Activated T-helper 1 cell treated with anti-CD3 and anti-CD28 coated beads, Interleukin-12 subunit alpha, Interleukin-12 subunit beta, Interleukin-2, Interleukin-4 antibody, amounts not matched to agents 30 ng/mL and 10 ng/mL and 1 ng/mL, durations not matched to agents 14 hours and 24 hours and 36 hours (primary cell): ENCODE results near the gene TBKBP1. TPM values are rescaled to one million over a fixed set of nuclear protein-coding genes. Genes with fewer than 3 reads are reported as not detected.

Source experiments
- DNase-seq: peaks from one replicate; pipeline ENCODE4 v3.0.0; 2021; ENCODE audit warnings: low spot score
- H3K27ac Mint-ChIP-seq: one replicate; pipeline ENCODE4 v1.8.0; 2021; ENCODE audit warnings: mild to moderate bottlenecking, mixed read lengths
- H3K27me3 Mint-ChIP-seq: one replicate; pipeline ENCODE4 v1.8.0; 2022; ENCODE audit warnings: mild to moderate bottlenecking, moderate library complexity, mixed read lengths; ENCODE audit not compliant: insufficient read depth
- H3K36me3 Mint-ChIP-seq: one replicate; pipeline ENCODE4 v1.8.0; 2021; ENCODE audit warnings: low read depth, mixed read lengths
- H3K4me1 Mint-ChIP-seq: one replicate; pipeline ENCODE4 v1.8.0; 2021; ENCODE audit warnings: low read depth, mixed read lengths
- H3K4me3 Mint-ChIP-seq: one replicate; pipeline ENCODE4 v1.8.0; 2021; ENCODE audit warnings: mild to moderate bottlenecking, moderate library complexity, mixed read lengths
- H3K9me3 Mint-ChIP-seq: one replicate; pipeline ENCODE4 v1.8.0; 2021; ENCODE audit warnings: mixed read lengths
- intact Hi-C: fragments of 100-400 bp; cut with micrococcal nuclease; formaldehyde crosslinking; loops from one replicate; pipeline ENCODE4 v1.15.1; 2024
- total RNA-seq: library from RNA; stranded (reverse); gene quantifications from 2 replicates; pipeline ENCODE4 v1.2.3, GENCODE V29; 2022

The TBKBP1 gene, protein sequence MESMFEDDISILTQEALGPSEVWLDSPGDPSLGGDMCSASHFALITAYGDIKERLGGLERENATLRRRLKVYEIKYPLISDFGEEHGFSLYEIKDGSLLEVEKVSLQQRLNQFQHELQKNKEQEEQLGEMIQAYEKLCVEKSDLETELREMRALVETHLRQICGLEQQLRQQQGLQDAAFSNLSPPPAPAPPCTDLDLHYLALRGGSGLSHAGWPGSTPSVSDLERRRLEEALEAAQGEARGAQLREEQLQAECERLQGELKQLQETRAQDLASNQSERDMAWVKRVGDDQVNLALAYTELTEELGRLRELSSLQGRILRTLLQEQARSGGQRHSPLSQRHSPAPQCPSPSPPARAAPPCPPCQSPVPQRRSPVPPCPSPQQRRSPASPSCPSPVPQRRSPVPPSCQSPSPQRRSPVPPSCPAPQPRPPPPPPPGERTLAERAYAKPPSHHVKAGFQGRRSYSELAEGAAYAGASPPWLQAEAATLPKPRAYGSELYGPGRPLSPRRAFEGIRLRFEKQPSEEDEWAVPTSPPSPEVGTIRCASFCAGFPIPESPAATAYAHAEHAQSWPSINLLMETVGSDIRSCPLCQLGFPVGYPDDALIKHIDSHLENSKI
- 11.6 and 12.4 TPM in 2 replicates for total RNA-seq

- no peak for DNase-seq
- H3K36me3 Mint-ChIP-seq: peaks cover 6% of the 10 kb centered on the region
- H3K27ac Mint-ChIP-seq: peak within 1 kb of the TSS; percentile 92
- peak within 1 kb of the TSS; percentile 96 for H3K4me3 Mint-ChIP-seq
- no peaks in the 10 kb centered on the region for H3K9me3 Mint-ChIP-seq
- intact Hi-C loops: loop anchor here (2.0 kb wide), 1 partner anchor 43 kb away; no protein-coding TSS in a partner anchor
- no peaks in the 10 kb centered on the region for H3K27me3 Mint-ChIP-seq
- peaks cover 50% of the 10 kb centered on the region for H3K4me1 Mint-ChIP-seq
Measured at GRCh38 chr17:47693731-47694580, at the start of gene TBKBP1. TSS of gene TBKBP1 (plus strand) at chr17:47694161. CDS start at chr17:47696113, 1,952 bp downstream.

GRCh38 chr17:47644324-47644723 is 49.6 kb upstream of the TBKBP1 start:
- no peak overlapping the region for H3K4me3 Mint-ChIP-seq
- H3K27me3 Mint-ChIP-seq: no peaks in the 10 kb centered on the region
- no peak overlapping the region for H3K27ac Mint-ChIP-seq
- peaks cover 15% of the 10 kb centered on the region for H3K4me1 Mint-ChIP-seq
- intact Hi-C loops: loop anchor here (10.0 kb wide), 1 partner anchor 1190 kb away; the partner anchor contains the start of gene CALCOCO2
- H3K9me3 Mint-ChIP-seq: no peaks in the 10 kb centered on the region
- H3K36me3 Mint-ChIP-seq: peaks cover 5% of the 10 kb centered on the region
- DNase-seq: no peak

GRCh38 chr17:47649153-47649971 is 44.6 kb upstream of the TBKBP1 start, which contains the start of gene KPNB1:
TSS of gene KPNB1 (plus strand) at chr17:47649919. CDS start at chr17:47650245, 326 bp downstream.
- DNase-seq: peak; percentile 98
- peaks cover 36% of the 10 kb centered on the region for H3K36me3 Mint-ChIP-seq
- H3K4me3 Mint-ChIP-seq: peak within 1 kb of the TSS; percentile 98
- intact Hi-C loops: loop anchor here (1.0 to 10.0 kb wide), 5 partner anchors 11 to 1185 kb away; partner anchors contain the start of genes CALCOCO2, CDK5RAP3 and NFE2L1
- no peaks in the 10 kb centered on the region for H3K27me3 Mint-ChIP-seq
- H3K9me3 Mint-ChIP-seq: no peaks in the 10 kb centered on the region
- H3K4me1 Mint-ChIP-seq: peaks cover 33% of the 10 kb centered on the region
- H3K27ac Mint-ChIP-seq: peak within 1 kb of the TSS; percentile 96

DNA sequence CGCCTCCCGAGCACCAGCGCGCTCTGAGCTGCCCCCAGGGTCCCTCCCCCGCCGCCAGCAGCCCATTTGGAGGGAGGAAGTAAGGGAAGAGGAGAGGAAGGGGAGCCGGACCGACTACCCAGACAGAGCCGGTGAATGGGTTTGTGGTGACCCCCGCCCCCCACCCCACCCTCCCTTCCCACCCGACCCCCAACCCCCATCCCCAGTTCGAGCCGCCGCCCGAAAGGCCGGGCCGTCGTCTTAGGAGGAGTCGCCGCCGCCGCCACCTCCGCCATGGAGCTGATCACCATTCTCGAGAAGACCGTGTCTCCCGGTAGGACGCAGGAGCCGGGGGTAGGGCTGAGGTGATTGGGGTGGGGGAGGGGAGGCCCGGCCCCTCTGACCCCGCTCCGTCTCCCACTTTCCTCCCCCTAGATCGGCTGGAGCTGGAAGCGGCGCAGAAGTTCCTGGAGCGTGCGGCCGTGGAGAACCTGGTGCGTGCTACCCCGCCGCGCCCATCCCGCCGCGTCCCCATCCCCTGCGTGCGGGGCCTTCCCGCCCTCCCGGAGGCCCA is 43.9 kb upstream of the TBKBP1 start:
- no peaks in the 10 kb centered on the region for H3K9me3 Mint-ChIP-seq
- H3K27ac Mint-ChIP-seq: peak overlapping the region; percentile 96
- H3K36me3 Mint-ChIP-seq: peaks cover 40% of the 10 kb centered on the region
- intact Hi-C loops: loop anchor here (1.0 to 10.0 kb wide), 7 partner anchors 10 to 1185 kb away; partner anchors contain the start of genes CALCOCO2, CDK5RAP3, NFE2L1 and TBKBP1
- peaks cover 40% of the 10 kb centered on the region for H3K4me1 Mint-ChIP-seq
- no peak for DNase-seq
- H3K27me3 Mint-ChIP-seq: no peaks in the 10 kb centered on the region
- H3K4me3 Mint-ChIP-seq: peak overlapping the region; percentile 94

GRCh38 chr17:47650525-47651522 is 43.1 kb upstream of the TBKBP1 start:
- Mint-ChIP-seq H3K4me3 (peak overlapping the region; percentile 98), H3K4me1 (peaks cover 48% of the 10 kb centered on the region), H3K27ac (peak overlapping the region; percentile 94), H3K9me3 (no peaks in the 10 kb centered on the region), H3K27me3 (no peaks in the 10 kb centered on the region), H3K36me3 (peaks cover 48% of the 10 kb centered on the region)
- peak; percentile 94 for DNase-seq
- intact Hi-C loops: loop anchor here (1.0 to 2.0 kb wide), 2 partner anchors 44 to 244 kb away; partner anchors contain the start of gene TBKBP1

DNA sequence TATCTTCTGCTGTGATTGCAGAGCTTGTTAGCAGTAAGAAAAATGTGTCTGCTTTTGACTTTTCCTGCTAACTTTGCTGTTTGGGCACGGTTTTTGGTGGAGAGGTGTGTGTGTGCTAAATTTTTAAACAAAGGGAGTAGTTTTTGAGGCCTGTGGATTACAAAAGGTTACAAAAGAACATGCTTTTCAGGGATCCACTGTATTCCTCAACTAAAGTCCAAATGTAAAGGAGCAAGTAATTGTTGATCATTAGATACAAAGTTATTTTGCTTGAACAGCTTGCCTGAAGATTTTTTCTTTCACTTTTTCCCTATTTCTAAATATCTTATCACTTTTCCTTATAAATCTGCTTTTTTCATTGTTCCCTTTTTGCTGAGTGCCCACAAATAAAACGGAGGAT is 42.3 kb upstream of the TBKBP1 start:
- Mint-ChIP-seq H3K36me3 (peaks cover 55% of the 10 kb centered on the region), H3K9me3 (no peaks in the 10 kb centered on the region), H3K4me1 (peaks cover 52% of the 10 kb centered on the region), H3K27me3 (no peaks in the 10 kb centered on the region), H3K4me3 (peak overlapping the region; percentile 98), H3K27ac (peak overlapping the region; percentile 94)
- intact Hi-C loops: loop anchor here (2.0 kb wide), 1 partner anchor 43 kb away; the partner anchor contains the start of gene TBKBP1
- DNase-seq: no peak

DNA sequence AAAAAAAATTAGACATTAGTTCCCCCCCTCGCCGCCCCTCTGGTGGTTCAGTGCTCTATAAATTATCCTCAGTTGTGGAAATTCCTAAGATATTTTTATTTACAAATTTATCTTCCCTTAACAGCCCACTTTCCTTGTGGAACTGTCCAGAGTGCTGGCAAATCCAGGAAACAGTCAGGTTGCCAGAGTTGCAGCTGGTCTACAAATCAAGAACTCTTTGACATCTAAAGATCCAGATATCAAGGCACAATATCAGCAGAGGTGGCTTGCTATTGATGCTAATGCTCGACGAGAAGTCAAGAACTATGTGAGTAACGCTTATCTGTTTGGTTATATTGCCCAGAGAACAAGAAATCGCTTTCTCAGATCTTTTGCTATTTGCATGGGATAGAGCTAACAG is 41.4 kb upstream of the TBKBP1 start:
- Mint-ChIP-seq H3K27ac (peak overlapping the region; percentile 69), H3K4me3 (peak overlapping the region; percentile 98), H3K36me3 (peaks cover 61% of the 10 kb centered on the region), H3K27me3 (no peaks in the 10 kb centered on the region), H3K9me3 (no peaks in the 10 kb centered on the region), H3K4me1 (peaks cover 57% of the 10 kb centered on the region)
- intact Hi-C loops: no loop called here
- DNase-seq: no peak

DNA sequence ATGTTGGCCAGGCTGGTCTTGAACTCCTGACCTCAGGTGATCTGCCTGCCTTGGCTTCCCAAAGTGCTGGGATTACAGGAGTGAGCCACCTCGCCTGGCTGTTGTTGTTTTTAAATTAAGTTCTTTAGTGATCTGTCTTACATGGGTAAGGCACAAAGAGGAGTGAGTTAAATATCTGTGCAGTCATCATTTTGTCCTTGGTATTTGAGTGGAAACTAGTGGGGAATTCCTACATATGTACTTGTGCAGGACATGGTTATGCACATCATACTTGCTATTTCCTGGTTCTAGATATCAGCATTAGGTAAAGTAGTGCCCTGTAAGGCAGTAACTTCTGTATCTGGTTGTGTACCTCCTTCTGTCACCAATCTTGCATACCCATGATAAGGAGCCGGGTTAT is 40.5 kb upstream of the TBKBP1 start:
- no peak for DNase-seq
- intact Hi-C loops: no loop called here
- no peaks in the 10 kb centered on the region for H3K9me3 Mint-ChIP-seq
- peaks cover 62% of the 10 kb centered on the region for H3K4me1 Mint-ChIP-seq
- H3K27ac Mint-ChIP-seq: peak overlapping the region; percentile 84
- H3K4me3 Mint-ChIP-seq: peak overlapping the region; percentile 76
- H3K27me3 Mint-ChIP-seq: no peaks in the 10 kb centered on the region
- H3K36me3 Mint-ChIP-seq: peaks cover 67% of the 10 kb centered on the region

- Mint-ChIP-seq H3K9me3 (no peaks in the 10 kb centered on the region), H3K27me3 (no peaks in the 10 kb centered on the region), H3K36me3 (peaks cover 73% of the 10 kb centered on the region), H3K4me3 (peak overlapping the region; percentile 17), H3K4me1 (peaks cover 69% of the 10 kb centered on the region), H3K27ac (peak overlapping the region; percentile 31)
- no peak for DNase-seq
- intact Hi-C loops: no loop called here
Measured at GRCh38 chr17:47654991-47655390, 39.0 kb upstream of the TBKBP1 start.

DNA sequence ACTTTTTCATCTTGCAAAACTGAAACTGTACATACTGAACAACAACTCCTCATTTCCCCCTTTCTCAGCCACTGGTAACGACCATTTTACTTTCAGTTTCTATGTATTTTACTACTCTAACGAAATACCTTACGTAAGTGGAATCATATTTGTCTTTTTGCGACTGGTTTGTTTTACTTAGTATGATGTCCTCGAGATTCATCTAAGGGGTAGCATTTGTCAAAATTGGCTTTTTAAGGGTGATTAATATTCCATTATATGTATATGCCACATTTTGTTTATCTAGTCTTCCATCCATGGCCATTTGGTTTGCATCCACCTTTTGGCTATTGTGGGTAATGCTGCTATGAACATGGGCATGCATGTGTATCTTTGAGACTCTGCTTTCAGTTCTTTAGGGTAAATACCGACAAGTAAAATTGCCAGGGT is 33.9 kb upstream of the TBKBP1 start:
- Mint-ChIP-seq H3K27ac (peak overlapping the region; percentile 82), H3K4me1 (peaks cover 61% of the 10 kb centered on the region), H3K9me3 (no peaks in the 10 kb centered on the region), H3K4me3 (peak overlapping the region; percentile 77), H3K36me3 (peaks cover 60% of the 10 kb centered on the region), H3K27me3 (no peaks in the 10 kb centered on the region)
- intact Hi-C loops: loop anchor here (1.0 to 5.0 kb wide), 3 partner anchors 11 to 57 kb away; partner anchors contain the start of gene KPNB1
- no peak for DNase-seq
